Measurements from ENCODE around the gene NDUFAF2. TPM values are rescaled to one million over a fixed set of nuclear protein-coding genes. Genes with fewer than 3 reads are reported as not detected.

Gene NDUFAF2
- total and polyA plus RNA-seq, 2 of the 13 experiments (the other 11 are each of a cell fraction or from before 2014, with no cell fraction given), result 34.0 to 78.4 TPM

DNA sequence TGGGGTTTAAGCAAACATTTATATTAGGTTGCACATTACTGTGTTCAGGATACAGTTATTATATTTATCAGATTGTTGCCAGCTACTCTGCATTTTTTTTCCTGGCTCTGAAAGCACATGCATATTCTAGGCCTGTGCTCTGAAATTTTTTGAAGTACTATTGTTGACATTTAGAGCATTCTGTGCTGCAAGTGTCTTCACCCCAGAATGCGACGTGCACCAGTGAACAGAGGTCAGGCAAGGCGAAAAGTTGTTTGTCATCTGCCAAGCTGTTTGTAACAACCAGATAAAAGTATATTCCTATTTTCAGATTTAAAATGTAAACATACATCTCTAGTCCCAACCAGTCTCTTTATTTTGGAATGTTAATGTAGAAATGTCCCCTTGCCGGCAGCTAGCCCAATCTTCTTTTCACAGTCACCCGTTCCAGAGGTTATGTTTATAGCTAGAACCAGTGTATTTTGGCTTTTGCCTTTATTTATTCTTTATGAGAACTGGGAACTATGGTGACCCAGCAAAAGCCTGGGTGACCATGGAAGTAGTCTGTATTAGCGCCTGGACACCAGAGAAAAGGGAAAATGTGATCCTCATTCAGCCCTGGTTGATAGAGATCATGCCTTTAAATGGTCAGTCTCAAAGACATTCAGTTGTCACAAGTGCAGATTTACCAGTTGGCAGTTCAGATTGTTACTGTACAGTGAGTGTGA, 84.6 kb downstream of the NDUFAF2 start:
- in situ Hi-C loops (cut with HindIII; ENCODE audit: extremely low pct_ligation_motif_present, low pct_unique_long_range_greater_than_20kb), result no loop called here
- TF ChIP-seq, protein P1, sequence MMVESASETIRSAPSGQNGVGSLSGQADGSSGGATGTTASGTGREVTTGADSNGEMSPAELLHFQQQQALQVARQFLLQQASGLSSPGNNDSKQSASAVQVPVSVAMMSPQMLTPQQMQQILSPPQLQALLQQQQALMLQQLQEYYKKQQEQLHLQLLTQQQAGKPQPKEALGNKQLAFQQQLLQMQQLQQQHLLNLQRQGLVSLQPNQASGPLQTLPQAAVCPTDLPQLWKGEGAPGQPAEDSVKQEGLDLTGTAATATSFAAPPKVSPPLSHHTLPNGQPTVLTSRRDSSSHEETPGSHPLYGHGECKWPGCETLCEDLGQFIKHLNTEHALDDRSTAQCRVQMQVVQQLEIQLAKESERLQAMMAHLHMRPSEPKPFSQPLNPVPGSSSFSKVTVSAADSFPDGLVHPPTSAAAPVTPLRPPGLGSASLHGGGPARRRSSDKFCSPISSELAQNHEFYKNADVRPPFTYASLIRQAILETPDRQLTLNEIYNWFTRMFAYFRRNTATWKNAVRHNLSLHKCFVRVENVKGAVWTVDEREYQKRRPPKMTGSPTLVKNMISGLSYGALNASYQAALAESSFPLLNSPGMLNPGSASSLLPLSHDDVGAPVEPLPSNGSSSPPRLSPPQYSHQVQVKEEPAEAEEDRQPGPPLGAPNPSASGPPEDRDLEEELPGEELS (CRISPR knock-in tag; IDR thresholded peaks at IDR 0.05), result no peak
- TF ChIP-seq, protein P2, sequence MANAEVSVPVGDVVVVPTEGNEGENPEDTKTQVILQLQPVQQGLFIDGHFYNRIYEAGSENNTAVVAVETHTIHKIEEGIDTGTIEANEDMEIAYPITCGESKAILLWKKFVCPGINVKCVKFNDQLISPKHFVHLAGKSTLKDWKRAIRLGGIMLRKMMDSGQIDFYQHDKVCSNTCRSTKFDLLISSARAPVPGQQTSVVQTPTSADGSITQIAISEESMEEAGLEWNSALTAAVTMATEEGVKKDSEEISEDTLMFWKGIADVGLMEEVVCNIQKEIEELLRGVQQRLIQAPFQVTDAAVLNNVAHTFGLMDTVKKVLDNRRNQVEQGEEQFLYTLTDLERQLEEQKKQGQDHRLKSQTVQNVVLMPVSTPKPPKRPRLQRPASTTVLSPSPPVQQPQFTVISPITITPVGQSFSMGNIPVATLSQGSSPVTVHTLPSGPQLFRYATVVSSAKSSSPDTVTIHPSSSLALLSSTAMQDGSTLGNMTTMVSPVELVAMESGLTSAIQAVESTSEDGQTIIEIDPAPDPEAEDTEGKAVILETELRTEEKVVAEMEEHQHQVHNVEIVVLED (CRISPR knock-in tag; IDR thresholded peaks at IDR 0.05; ENCODE audit: borderline replicate concordance), result no peak
- no peak for TF ChIP-seq SMARCC2 (IDR thresholded peaks at IDR 0.05)
- TF ChIP-seq LCORL (IDR thresholded peaks at IDR 0.05), result no peak
- no peak for TF ChIP-seq LCORL (CRISPR knock-in tag; IDR thresholded peaks at IDR 0.05)
- TF ChIP-seq ZNF761 (CRISPR knock-in tag; conservative IDR thresholded peaks at IDR 0.05), result no peak
- no peak for TF ChIP-seq ZBTB21 (CRISPR knock-in tag; IDR thresholded peaks at IDR 0.05)
- TF ChIP-seq MXI1 (IDR thresholded peaks at IDR 0.05; ENCODE audit: borderline replicate concordance, low read depth, low read length), result no peak
- no peak for TF ChIP-seq ZNF768 (CRISPR knock-in tag; IDR thresholded peaks at IDR 0.05)
- no peak for TF ChIP-seq KDM5B (CRISPR knock-in tag; IDR thresholded peaks at IDR 0.05; ENCODE audit: borderline replicate concordance)
- TF ChIP-seq ZNF367 (CRISPR knock-in tag; IDR thresholded peaks at IDR 0.05; ENCODE audit: borderline replicate concordance), result no peak
- TF ChIP-seq, protein P3, sequence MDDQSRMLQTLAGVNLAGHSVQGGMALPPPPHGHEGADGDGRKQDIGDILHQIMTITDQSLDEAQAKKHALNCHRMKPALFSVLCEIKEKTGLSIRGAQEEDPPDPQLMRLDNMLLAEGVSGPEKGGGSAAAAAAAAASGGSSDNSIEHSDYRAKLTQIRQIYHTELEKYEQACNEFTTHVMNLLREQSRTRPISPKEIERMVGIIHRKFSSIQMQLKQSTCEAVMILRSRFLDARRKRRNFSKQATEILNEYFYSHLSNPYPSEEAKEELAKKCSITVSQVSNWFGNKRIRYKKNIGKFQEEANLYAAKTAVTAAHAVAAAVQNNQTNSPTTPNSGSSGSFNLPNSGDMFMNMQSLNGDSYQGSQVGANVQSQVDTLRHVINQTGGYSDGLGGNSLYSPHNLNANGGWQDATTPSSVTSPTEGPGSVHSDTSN (CRISPR knock-in tag; IDR thresholded peaks at IDR 0.05; ENCODE audit: borderline replicate concordance), result no peak
- no peak for TF ChIP-seq KDM4B (CRISPR knock-in tag; IDR thresholded peaks at IDR 0.05)
- no peak for TF ChIP-seq SALL1 (CRISPR knock-in tag; IDR thresholded peaks at IDR 0.05)
- no peak for TF ChIP-seq ZNF749 (CRISPR knock-in tag; IDR thresholded peaks at IDR 0.05; ENCODE audit: borderline replicate concordance)
- no peak for TF ChIP-seq AGO1 (IDR thresholded peaks at IDR 0.05; ENCODE audit: low read depth, low read length, poor library complexity, severe bottlenecking)
- TF ChIP-seq, protein P4, sequence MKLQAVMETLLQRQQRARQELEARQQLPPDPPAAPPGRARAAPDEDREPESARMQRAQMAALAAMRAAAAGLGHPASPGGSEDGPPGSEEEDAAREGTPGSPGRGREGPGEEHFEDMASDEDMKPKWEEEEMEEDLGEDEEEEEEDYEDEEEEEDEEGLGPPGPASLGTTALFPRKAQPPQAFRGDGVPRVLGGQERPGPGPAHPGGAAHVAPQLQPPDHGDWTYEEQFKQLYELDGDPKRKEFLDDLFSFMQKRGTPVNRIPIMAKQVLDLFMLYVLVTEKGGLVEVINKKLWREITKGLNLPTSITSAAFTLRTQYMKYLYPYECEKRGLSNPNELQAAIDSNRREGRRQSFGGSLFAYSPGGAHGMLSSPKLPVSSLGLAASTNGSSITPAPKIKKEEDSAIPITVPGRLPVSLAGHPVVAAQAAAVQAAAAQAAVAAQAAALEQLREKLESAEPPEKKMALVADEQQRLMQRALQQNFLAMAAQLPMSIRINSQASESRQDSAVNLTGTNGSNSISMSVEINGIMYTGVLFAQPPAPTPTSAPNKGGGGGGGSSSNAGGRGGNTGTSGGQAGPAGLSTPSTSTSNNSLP (IDR thresholded peaks at IDR 0.05; ENCODE audit: low read depth, low read length), result no peak
- ChIA-PET CTCF (ENCODE audit: low intra/inter-chr PET ratio, low total read pairs) (no interaction called here), POLR2A (no interaction called here)
- H3K9ac ChIP-seq (ENCODE audit: insufficient read depth, low read depth, low read length), result no peak overlapping the region
- H3K4me2 ChIP-seq (ENCODE audit: low read depth, low read length), result no peak overlapping the region
- H3K36me3 ChIP-seq (replicated peaks in 1 of 2; ENCODE audit: control insufficient read depth in 1 of 2, insufficient read depth in 2 of 2, low read length in 2 of 2), result no peaks in the 10 kb centered on the region
- no TSS peak for BruUV-seq (replicated peaks)
- ATAC-seq (no peak), FAIRE-seq (no peak), DNase-seq (ENCODE audit: low spot score) (no peak)
- WGBS (ENCODE audit: low lambda C conversion rate), result 98% methylated on average over 6 of the region's 6 CpGs
- H3K79me2 ChIP-seq (ENCODE audit: insufficient read depth, low read length), result no peaks in the 10 kb centered on the region
- H3K4me3 ChIP-seq (replicated peaks in 1 of 3; ENCODE audit: insufficient read depth in 1 of 3, low read depth in 2 of 3, low read length in 3 of 3), result no peak overlapping the region
- intact Hi-C loops (cut with micrococcal nuclease; ENCODE audit: unreplicated experiment), result no loop called here
- no peaks in the 10 kb centered on the region for H3K9me3 ChIP-seq (ENCODE audit: low read length)
- no peaks in the 10 kb centered on the region for H3K27me3 ChIP-seq (ENCODE audit: control insufficient read depth in 1 of 2, insufficient read depth in 2 of 2, low read length in 2 of 2)
- no peak overlapping the region for H2AFZ ChIP-seq (ENCODE audit: low read length)
- H3K27ac ChIP-seq (ENCODE audit: extremely low read length, insufficient read depth, low read length), result no peak overlapping the region
- no peaks in the 10 kb centered on the region for H3K4me1 ChIP-seq (ENCODE audit: insufficient read depth, low read length)
- 0 out of 2 replicates have a peak, but pooled peaks cover 4% of the 10 kb centered on the region for H4K20me1 ChIP-seq (ENCODE audit: insufficient read depth, low read length)
